ENCODE measurements around the gene SGPL1. TPM values are rescaled to one million over a fixed set of nuclear protein-coding genes. Genes with fewer than 3 reads are reported as not detected.
A peak's percentile ranks its signal among the peaks of the same experiment; 100 is the strongest.

SGPL1 gene
- polyA plus RNA-seq, 1 donor (not counting 4 experiments of a cell fraction or from before 2014, with no cell fraction given): 31.4 TPM

GRCh38 chr10:70785190-70785589 is 30.6 kb upstream of the SGPL1 start, which contains the start of gene TBATA:
TBATA (minus strand) TSS chr10:70785377; CDS start chr10:70783379, 1,998 bp downstream.
- dilution Hi-C loops (cut with MboI; ENCODE audit: extremely low pct_ligation_motif_present, low sequenced_read_pairs): no loop called here
- H3K9ac ChIP-seq (ENCODE audit: control insufficient read depth, extremely low read depth, insufficient read depth, low read length): no peak within 1 kb of the TSS
- no peaks in the 10 kb centered on the region for H3K9me1 ChIP-seq (ENCODE audit: control insufficient read depth, extremely low read depth, insufficient read depth, low read length)
- H3K27me3 ChIP-seq (ENCODE audit: control insufficient read depth, extremely low read depth, insufficient read depth, low read length): peaks cover 10% of the 10 kb centered on the region
- H3K27ac ChIP-seq (ENCODE audit: control insufficient read depth, insufficient read depth, low read length): no peak within 1 kb of the TSS
- no peaks in the 10 kb centered on the region for H3K36me3 ChIP-seq (ENCODE audit: control insufficient read depth in 2 of 2, extremely low read depth in 1 of 2, insufficient read depth in 2 of 2, low read length in 2 of 2)
- H3K4me3 ChIP-seq (ENCODE audit: control insufficient read depth in 2 of 3, extremely low read depth in 1 of 3, insufficient read depth in 2 of 3, low read depth in 1 of 3, low read length in 3 of 3): no peak within 1 kb of the TSS
- H3K4me1 ChIP-seq (ENCODE audit: control insufficient read depth, extremely low read depth, insufficient read depth, low read length): peaks cover 2% of the 10 kb centered on the region
- H2AFZ ChIP-seq (ENCODE audit: control insufficient read depth, low read length): no peak within 1 kb of the TSS
- TF ChIP-seq EZH2 (IDR thresholded peaks at IDR 0.05; ENCODE audit: low read length): no peak
- TF ChIP-seq, protein P1, sequence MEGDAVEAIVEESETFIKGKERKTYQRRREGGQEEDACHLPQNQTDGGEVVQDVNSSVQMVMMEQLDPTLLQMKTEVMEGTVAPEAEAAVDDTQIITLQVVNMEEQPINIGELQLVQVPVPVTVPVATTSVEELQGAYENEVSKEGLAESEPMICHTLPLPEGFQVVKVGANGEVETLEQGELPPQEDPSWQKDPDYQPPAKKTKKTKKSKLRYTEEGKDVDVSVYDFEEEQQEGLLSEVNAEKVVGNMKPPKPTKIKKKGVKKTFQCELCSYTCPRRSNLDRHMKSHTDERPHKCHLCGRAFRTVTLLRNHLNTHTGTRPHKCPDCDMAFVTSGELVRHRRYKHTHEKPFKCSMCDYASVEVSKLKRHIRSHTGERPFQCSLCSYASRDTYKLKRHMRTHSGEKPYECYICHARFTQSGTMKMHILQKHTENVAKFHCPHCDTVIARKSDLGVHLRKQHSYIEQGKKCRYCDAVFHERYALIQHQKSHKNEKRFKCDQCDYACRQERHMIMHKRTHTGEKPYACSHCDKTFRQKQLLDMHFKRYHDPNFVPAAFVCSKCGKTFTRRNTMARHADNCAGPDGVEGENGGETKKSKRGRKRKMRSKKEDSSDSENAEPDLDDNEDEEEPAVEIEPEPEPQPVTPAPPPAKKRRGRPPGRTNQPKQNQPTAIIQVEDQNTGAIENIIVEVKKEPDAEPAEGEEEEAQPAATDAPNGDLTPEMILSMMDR (optimal IDR thresholded peaks at IDR 0.05 in 1 of 3, IDR thresholded peaks at IDR 0.05 in 1 of 3, conservative IDR thresholded peaks at IDR 0.05 in 1 of 3; ENCODE audit: extremely low read depth in 1 of 3, insufficient read depth in 2 of 3, low read length in 3 of 3): no peak
- H3K79me2 ChIP-seq (ENCODE audit: control insufficient read depth, insufficient read depth, low read length): no peaks in the 10 kb centered on the region
- no peaks in the 10 kb centered on the region for H4K20me1 ChIP-seq (ENCODE audit: control insufficient read depth, extremely low read depth, insufficient read depth, low read length)
- no peaks in the 10 kb centered on the region for H3K9me3 ChIP-seq (ENCODE audit: control insufficient read depth, low read depth, low read length)
- DNase-seq (ENCODE audit: low read depth, low spot score) (no peak), FAIRE-seq (no peak)
- H3K4me2 ChIP-seq (ENCODE audit: control insufficient read depth, extremely low read depth, insufficient read depth, low read depth, low read length): no peak within 1 kb of the TSS

GRCh38 chr10:70786799-70787415 is 28.8 kb upstream of the SGPL1 start:
- peak; percentile 46 for FAIRE-seq
- DNase-seq (ENCODE audit: low read depth, low spot score): no peak
- Histone ChIP-seq H3K27me3 (ENCODE audit: control insufficient read depth, extremely low read depth, insufficient read depth, low read length) (peaks cover 10% of the 10 kb centered on the region), H4K20me1 (ENCODE audit: control insufficient read depth, extremely low read depth, insufficient read depth, low read length) (no peaks in the 10 kb centered on the region), H3K79me2 (ENCODE audit: control insufficient read depth, insufficient read depth, low read length) (no peaks in the 10 kb centered on the region), H2AFZ (ENCODE audit: control insufficient read depth, low read length) (no peak overlapping the region), H3K9me3 (ENCODE audit: control insufficient read depth, low read depth, low read length) (no peaks in the 10 kb centered on the region), H3K4me3 (ENCODE audit: control insufficient read depth in 2 of 3, extremely low read depth in 1 of 3, insufficient read depth in 2 of 3, low read depth in 1 of 3, low read length in 3 of 3) (no peak overlapping the region), H3K9me1 (ENCODE audit: control insufficient read depth, extremely low read depth, insufficient read depth, low read length) (no peaks in the 10 kb centered on the region), H3K4me1 (ENCODE audit: control insufficient read depth, extremely low read depth, insufficient read depth, low read length) (peaks cover 2% of the 10 kb centered on the region), H3K4me2 (ENCODE audit: control insufficient read depth, extremely low read depth, insufficient read depth, low read depth, low read length) (no peak overlapping the region), H3K27ac (ENCODE audit: control insufficient read depth, insufficient read depth, low read length) (no peak overlapping the region), H3K9ac (ENCODE audit: control insufficient read depth, extremely low read depth, insufficient read depth, low read length) (no peak overlapping the region), H3K36me3 (ENCODE audit: control insufficient read depth in 2 of 2, extremely low read depth in 1 of 2, insufficient read depth in 2 of 2, low read length in 2 of 2) (no peaks in the 10 kb centered on the region)
- TF ChIP-seq, protein P1 (optimal IDR thresholded peaks at IDR 0.05 in 1 of 3, IDR thresholded peaks at IDR 0.05 in 1 of 3, conservative IDR thresholded peaks at IDR 0.05 in 1 of 3; ENCODE audit: extremely low read depth in 1 of 3, insufficient read depth in 2 of 3, low read length in 3 of 3): no peak
- TF ChIP-seq EZH2 (IDR thresholded peaks at IDR 0.05; ENCODE audit: low read length): no peak
- dilution Hi-C loops (cut with MboI; ENCODE audit: extremely low pct_ligation_motif_present, low sequenced_read_pairs): no loop called here
